ENCODE measurements around the gene GLI3.
A peak's percentile ranks its signal among the peaks of the same experiment; 100 is the strongest.

Gene GLI3

DNA sequence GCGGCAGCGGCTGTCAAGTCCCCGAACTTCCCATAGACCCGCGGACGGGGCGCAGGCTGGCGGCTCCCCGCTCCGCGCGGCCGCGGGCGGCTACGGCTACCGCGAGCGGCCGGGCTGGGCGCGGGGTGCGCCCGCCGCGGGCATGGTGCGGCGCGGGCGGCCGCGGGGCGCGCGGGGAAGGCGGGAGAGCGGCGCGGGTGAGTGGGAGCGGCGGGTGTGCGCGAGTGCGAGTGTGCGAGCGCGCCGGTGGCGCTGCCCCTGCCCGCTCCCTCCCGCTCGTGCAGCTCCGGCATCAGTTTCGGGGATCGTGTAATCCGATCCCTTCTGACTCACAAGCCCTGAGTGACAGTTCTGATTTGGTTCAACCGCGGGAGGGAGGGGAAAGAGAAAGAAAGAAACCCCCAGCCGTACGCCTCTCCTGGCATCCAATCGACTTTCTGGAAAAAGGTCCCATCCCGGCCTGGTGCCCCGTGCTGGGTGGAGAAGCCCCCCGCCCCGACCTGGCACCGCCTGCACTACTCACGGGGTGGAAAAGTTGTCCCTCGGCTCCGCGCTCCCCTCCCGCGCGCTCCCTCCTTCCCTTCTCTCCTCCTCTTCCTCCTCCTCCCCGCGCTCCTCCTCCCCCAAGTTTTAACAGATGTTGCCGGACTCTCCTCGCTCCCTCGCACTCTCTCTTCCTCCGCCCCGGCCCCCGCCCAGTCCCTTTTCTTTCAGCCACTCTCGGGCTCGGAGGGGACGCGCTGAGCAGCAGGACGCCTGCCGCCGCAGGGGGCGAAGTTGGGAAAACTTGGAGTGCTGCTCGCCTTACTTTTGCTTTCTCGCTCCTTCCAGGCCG, at the start of gene GLI3:
Gene GLI3, minus strand, starts transcription at position 234 of the 835 bp plus-strand sequence. CDS start 13,956 bp downstream, outside the sequence.
- DNase-seq (ENCODE audit: low read depth): peak; percentile 96

DNA sequence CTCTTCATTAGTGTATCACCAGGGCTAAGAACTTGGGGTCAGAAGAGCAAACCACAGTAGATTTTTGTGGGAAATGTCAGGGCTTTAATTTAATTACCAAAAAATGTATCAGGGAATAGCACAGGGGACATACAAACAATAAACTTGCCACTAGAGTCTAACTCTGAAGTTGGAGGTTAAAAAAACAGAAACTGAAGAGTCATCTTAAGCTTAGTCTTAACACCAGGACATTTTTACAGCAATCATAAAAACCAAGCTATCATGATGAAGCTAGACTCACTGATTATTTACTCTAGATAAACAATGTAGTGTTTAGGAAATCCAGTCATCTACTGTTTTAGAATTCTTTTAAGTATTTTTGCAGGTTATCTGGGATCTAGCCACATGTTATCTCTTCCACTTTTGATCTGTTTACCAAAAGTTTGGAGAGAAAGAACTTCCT, 48.4 kb upstream of the GLI3 start:
- peak; percentile 48 for DNase-seq (ENCODE audit: low read depth)

DNA sequence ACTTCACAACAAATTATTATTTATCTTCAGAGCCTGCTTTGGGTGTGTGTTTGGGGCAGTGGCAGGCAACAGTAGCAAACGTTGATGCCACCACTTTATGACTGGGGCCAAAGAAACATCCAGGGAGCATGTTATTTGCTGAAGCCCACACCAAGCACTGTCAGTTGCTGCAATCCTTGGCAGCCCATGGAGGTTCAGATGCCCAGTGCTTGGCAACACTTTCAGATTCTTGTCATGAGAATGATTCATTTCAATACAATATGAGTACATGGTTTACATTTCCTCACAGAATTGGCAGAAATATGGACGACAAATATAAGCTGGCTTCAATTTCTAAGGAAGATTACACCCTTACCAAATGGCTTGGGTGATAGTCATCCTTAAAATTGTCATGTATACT, 46.5 kb upstream of the GLI3 start:
- peak; percentile 96 for DNase-seq (ENCODE audit: low read depth)

DNA sequence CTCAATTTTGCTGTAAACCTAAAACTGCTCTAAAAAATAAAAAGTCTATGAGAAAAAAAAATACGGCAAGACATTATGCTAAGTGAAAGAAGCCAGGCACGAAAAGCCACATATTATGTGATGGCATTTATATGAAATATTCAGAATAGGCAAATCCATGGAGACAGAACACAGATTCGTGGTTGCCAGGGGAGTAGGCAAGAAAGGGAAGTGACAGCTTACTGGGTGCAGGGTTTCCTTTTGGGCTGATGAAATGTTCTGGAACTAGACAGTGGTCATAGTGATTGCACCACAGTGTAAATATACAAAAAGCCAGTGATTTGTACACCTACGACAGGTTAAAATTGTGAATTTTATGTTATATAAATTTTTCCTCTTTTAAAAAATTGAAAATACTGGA, 41.3 kb upstream of the GLI3 start:
- DNase-seq (ENCODE audit: low read depth): peak; percentile 3

DNA sequence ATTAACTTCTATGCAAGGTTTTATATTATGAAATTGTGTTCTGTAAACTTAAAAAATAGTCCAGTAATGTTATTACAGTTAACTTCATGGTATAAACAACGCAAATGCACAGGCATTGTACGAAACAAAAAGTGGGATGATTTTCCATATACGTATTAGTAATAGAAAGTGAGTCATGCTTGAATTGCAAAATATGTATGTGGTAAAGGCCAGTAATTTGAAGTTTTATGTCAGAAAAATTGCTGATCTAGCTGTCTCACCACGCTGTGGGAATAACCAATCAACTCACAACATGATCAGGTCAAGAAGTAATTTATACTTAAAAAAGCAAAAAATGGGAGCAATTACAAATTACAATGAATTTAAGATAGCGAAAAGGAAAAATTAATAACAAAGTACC, 37.0 kb upstream of the GLI3 start:
- peak; percentile 77 for DNase-seq (ENCODE audit: low read depth)

DNA sequence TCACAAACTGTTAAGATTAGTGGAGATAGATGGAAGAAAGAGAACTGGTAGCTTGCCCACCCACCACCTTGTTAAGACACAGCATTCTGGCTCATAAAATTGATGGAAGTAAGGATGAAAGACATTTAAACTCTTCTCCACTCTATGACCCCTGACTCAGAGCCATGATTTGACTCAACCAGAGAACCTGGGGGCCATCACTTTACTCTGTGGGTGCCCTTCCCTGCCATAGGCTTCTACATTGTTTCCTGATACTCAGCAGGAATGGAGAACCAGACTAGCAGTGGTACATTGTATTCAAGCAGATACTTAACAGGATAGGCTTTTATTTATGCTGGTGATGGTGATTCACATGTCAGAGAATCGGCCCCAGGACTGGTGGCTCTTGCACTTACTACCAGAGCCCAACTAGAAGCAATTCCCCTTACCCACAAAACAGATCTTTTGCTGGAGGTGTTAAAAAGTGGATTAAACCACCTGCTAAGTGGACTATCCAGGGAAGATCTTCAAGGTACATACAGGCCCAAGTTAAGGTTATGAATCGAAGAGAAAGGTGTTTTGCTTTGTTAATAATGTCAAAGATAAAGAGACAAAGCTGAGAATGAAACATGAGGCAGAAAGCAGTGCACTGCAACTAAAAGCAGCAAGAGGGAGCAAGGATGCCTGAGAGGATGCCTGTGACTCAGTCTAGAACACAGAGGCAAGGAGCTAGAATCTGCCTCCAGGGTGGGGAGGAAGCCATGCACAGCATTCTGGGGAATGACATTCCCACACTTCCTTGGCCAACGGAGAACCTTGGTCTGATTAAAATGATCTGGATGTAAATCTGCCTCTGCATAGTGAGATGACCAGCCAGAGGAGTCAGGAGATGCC, 36.0 kb upstream of the GLI3 start:
- DNase-seq (ENCODE audit: low read depth): peak; percentile 60

DNA sequence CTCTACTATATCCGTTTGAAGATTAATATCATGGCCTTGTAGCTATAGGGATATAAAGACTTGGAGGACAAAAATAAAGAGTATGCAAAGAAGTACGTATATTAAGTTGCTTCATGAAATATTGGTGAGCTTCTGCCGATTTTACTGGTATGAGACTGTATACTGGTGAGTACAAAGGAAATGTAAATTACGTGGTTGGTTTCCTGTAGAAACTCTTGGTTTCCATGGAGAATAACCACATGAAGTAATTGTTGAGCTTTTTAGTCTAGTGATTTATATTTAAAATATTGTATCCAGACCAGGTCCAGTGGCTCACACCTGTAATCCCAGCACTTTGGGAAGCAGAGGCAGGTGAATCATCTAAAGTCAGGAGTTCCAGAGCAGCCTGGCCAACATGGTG, 32.2 kb upstream of the GLI3 start:
- no peak for DNase-seq (ENCODE audit: low read depth)

DNA sequence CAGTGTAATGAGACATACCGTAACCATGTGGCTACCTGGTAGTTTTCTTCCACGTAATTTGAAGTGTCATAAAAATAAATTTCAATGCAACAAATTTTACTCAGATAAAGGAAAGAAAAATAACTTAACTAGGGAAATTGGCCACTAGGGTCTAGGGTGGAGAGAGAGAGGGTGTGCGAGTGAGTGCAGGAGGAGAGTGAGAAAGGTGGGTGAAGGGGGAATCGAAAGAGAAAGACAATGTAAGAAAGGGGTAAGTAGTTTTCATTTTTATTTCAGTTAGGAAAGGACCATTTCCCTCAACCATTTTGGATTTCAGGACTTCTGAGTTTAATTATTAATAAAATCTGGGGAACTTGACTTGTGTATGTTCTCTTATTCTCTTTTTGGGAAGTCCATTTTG, 27.7 kb upstream of the GLI3 start:
- DNase-seq (ENCODE audit: low read depth): no peak

DNA sequence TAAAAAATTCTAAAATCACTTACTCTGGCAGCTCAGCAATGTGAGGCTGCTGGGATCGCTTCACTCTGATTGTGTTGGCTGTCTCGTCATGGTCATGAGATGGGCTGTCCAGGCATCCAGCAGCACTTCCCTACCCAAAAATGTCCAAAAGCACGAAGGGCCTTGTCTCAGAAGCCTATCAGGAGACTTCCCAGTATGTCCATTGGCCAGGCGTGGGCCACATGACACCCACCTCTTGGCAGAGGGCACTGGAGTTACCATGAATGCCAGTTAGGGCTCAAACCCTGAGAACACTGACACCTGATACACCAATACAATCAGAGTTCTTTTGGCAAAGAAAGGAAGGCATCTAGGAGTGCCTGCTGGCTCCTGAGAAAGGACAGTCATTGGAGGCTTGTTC, 27.0 kb upstream of the GLI3 start:
- no peak for DNase-seq (ENCODE audit: low read depth)

DNA sequence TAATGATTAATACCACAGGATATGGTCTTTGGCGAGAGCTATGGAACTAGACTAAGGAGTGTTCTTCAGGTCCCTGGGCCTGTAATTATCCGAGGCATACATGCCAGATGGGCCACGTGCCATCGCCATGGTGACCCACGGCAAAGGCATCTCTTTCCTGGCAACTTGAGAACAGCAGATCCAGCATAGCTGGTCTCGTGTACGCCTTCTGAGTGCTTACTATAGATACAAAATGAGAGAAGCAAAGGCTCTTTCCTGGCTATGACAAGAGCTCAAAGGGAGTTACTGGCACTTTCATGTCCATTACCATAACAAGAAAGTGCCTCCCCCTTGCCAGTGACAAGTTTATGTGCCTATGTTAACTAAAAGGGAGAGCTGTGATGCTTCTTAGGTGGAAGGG, 26.0 kb upstream of the GLI3 start:
- peak; percentile 85 for DNase-seq (ENCODE audit: low read depth)

DNA sequence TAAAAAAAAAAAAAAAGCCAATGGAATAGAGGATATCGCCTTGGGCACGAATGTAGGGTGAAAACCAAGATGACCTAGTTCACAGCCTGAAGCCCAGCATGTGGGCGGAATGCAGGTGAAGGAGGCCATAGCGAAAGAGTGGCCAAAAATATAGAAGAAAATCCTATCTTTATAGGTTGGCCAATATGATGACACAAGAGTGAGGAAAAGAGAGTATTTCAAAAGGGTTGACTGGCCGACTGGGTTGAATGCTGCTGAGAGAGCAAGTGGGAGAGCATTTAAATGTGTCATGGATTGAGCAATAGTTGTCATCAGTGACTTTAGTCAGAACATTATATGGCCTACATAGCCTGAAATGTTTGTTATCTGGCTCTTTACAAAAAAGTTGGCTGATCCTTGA, 17.2 kb upstream of the GLI3 start:
- DNase-seq (ENCODE audit: low read depth): peak; percentile 78

DNA sequence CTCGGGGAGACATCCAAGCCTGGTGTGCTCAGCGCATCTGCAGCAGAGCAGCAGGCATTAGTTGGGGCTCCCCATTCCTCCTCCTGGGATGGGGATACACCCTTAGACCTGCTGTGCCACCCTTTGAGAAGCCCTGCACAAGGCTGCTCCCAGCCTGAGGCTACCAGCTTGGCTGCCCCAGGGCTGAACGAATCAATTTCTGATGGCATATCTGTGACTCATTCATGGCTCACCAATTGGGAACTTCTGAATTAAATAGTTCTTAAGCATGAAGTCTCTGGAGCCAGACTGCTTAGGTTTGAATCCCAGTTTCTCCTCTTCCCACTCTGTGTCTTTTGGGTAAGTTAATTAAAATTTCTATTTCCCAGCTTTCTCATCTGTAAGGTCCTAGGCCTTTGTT, 16.3 kb upstream of the GLI3 start:
- no peak for DNase-seq (ENCODE audit: low read depth)

DNA sequence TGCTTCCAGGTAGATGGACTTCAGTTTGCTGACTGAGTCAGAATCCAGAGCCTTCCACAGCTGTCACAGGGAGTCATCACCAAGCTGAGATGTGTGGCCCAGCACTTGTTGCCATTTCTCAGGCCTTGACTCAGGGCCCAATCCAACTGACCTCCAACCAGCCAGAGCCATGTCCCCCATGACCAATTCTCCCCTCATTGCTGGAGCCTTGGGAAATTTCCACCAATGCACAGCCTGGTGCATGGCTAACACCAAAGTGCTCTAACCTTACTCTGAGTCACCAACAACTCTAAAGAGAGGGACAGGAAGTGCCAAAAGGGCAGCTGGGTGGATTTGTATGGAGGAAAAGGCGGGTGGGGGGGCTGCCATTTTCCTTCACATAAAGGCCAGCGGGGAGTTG, 13.4 kb upstream of the GLI3 start:
- DNase-seq (ENCODE audit: low read depth): no peak

DNA sequence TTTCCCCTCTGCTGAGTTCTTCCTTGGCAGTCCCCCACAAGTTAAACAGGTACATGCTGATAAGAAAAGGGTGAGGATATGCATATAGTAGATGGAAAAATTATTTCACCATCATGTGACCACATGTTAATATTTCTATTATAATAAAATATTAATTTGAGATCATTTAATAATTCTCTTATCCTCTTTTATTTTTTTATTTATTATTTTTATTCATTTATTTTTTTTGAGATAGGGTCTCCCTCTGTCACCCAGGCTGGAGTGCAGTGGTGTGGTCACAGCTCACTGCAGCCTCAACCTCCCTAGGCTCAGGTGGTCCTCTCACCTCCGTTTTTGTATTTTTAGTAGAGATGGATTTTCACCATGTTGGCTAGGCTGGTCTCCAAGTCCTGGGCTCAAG, 11.6 kb upstream of the GLI3 start:
- no peak for DNase-seq (ENCODE audit: low read depth)

DNA sequence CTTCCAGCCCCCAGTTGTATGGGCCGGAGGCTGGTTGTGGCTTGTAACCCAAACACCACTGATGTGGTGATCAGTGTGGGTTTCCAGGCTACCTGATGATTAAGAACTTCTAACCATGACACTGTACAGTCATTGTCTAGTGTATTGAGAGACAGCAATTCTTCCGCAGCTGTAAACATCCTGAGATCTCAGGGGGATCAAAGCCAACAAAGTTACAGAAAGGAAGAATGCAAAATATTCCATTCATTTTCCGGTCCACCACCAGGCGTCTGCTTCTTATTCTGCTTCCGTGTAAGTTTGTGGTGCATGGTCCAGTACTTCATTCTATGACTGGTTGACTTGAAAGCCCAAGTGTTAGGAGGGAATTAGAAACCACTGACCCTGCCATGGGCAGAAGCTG, 10.3 kb upstream of the GLI3 start:
- DNase-seq (ENCODE audit: low read depth): peak; percentile 74

DNA sequence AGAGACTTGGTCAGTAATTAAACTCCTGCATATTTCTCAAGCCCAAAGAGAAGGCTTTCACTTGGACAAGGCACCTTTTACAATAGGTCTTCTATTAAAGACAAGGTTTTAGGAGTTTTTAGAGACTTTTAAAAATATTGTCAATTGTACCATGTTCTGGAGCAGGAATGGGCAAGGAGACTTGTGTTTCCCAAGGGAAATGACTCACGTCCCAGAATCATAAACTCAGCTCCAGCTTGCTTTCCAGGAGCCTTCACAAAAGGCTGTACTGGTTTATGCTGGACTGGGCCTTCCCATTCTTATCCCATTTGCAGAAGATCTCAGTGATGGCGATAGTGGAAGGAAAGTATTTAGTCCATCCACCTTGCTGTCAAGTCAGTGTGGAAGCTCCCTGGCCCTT, 7.8 kb upstream of the GLI3 start:
- peak; percentile 74 for DNase-seq (ENCODE audit: low read depth)

DNA sequence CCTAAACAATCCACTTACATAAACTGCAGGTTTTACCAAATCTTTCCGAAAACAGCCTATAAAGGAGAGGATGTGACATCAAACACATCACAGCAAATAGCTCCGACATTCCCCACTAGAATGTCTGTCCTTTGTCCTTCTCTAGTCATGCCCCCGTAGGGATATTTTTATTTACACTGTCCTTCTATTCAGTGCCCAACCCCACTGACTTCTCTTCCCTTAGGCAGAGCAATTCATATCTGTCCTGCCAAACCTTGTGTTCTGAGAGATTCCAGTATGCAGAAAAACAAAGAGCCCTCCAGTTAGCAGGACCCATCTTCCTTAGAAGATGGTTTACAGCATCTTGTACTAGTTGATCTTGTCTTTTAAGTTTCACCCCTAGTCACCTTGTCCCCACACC, 5.4 kb upstream of the GLI3 start:
- DNase-seq (ENCODE audit: low read depth): no peak

DNA sequence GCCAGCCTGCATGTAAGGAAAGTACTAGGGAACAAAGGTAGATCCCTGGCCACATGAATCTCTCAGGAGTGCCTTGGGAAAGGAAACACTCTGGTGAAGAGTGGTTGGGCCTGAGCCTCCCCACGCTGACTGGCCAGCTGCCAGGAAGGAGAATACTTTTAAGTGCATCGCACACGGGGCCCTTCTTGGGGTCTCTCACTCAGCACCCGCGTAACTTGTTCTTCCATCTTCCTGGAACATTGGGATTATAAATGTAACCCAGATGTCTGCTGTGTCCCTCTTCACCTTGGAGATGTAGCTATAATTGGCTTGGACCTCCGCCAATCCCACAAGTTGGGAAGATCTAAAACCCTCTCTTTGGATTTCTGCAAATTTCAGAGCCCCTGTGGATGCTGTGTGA, 4.4 kb upstream of the GLI3 start:
- DNase-seq (ENCODE audit: low read depth): no peak

DNA sequence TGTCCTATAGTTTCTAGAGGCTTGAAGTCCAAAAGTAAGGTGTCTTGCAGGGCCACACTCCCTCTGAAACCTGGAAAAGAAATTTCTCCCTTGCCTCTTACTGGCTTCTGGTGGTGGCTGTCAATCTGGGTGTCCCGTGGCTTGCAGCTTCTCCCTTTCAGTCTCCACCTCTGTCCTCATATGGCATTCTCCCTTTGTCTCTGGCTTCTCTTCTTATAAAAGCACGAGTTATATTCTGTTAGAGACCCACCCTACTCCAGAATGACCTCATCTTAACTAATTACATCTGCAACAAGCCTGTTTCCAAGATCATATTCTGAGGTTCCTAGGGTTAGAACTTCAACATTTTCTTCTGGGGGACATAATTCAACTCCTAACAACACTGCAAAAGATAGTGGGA, 3.4 kb upstream of the GLI3 start:
- DNase-seq (ENCODE audit: low read depth): no peak

DNA sequence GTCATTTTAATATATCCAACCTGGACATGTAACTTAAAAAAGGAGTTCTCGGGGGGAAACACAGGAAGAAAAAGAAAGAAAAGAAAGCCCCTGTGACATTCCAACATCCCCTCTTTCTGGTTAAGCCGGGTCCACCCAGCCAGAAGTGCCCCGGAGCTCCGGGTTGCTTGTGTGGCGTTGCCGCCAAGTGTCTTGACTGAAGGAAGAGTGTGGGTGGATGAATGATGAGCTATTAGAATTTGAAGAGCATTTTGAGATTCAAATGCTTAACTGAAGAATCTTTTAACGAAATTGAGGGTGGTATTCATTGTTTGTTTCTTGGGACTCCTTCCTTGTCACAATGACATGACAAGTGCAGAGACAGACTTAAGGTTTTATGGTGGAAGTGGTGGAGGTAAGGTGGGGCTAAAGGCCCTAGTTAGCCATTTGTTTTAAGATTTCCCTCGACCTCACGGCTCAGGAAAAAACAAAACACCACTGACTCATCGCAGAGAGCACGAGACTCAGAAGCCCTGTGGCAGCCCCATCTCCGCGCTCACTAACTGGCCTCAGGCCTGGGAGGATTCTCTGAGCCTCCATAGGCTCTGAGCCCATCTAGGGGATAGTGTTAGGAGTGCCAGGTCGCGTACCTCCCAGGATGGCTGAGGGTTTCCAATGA, 1.8 kb upstream of the GLI3 start:
- peak; percentile 49 for DNase-seq (ENCODE audit: low read depth)

DNA sequence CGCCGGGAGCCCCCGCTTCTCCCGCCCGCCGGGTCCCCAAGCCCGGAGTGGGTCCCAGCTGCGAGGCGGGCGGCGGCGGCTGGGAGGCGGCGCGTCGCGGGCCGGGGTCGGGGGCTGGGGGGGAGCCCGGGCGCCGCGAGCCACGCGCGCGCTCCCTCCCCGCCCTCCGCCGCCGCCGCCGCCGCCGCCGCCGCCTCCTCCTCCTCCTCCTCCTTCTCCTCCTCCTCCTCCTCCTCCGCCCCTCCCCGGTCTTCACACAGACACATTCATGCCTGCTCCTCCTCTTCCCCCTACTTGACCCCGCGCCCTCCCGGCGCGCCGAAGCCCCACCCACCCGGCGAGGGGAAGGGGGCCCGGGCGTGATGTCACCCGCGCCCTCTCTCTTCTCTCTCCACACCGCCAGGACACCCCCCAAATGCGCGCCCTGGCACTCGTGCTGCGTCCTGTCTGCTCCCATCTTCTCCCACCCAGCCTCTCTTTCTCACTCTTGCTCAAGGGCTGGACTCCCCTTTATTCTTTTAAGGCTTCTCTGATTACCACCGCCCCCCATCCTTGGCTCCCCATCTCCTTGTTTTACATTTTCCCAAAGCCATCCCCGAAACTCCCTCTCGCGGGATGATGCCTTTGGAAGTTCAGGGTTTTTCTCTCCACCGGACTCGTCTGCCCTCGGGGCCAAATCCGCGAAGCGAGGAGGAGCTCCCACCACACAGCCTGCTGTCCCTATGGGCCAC, 967 bp upstream of the GLI3 start:
- DNase-seq (ENCODE audit: low read depth): peak; percentile 73
